K562 (cell line): ENCODE measurements around the gene HMG20B. TPM values are rescaled to one million over a fixed set of nuclear protein-coding genes. Genes with fewer than 3 reads are reported as not detected.

ENCODE experiments used
- ATAC-seq: fragments of 200-7000 bp; cut with Tn5 transposase; 3 replicates; pipeline ENCODE4 v1.9.1; 2020; ENCODE audit warnings: moderate library complexity
- BruUV-seq: library from RNA; stranded (reverse); fragments of 400-500 nt; replicated peaks from 2 replicates; lab custom pipeline; 2021; lab: Mats Ljungman, UMichigan
- CTCF ChIA-PET: fragments of 300-600 bp; formaldehyde crosslinking; extraction: SDS; loops from one replicate; lab custom pipeline; 2021; ENCODE audit warnings: low intra/inter-chr PET ratio; lab: Yijun Ruan, JAX
- POLR2A ChIA-PET: fragments of 300-600, 350-650 bp; sonication (Branson Sonifier 250); formaldehyde crosslinking; extraction: SDS; loops from one replicate; lab custom pipeline; 2021; ENCODE audit warnings: antibody characterized with exemption, inconsistent platforms; lab: Yijun Ruan, JAX
- DNase-seq, 4 experiments: peaks; one replicate each; pipeline versions ENCODE4 v3.0.0 to v3.0.0-alpha.2; 2011 to 2018; ENCODE audit warnings: low spot score in 3 of 4, mixed read lengths in 3 of 4; ENCODE audit errors: extremely low read depth in 1 of 4
- FAIRE-seq: peaks from 2 replicates; lab custom pipeline; 2011; peaks lifted over from hg19 to GRCh38; lab: Jason Lieb, UNC
- H2AFZ ChIP-seq: 2 replicates; pipeline ENCODE4 v1.6.0; 2011; ENCODE audit warnings: low read depth, low read length, control low read depth, inconsistent platforms
- H3K27ac ChIP-seq: fragments of 200-600 bp; 3 replicates; pipeline ENCODE4 v1.8.0; 2011; ENCODE audit warnings: low read depth, mild to moderate bottlenecking, control low read depth, inconsistent platforms, low read length, moderate library complexity, mixed read lengths; ENCODE audit errors: extremely low read depth
- H3K27me3 ChIP-seq, 2 experiments: fragments of 300-600 bp in 1 of 2; 2 replicates in 1 of 2; 3 replicates in 1 of 2; pipeline versions ENCODE4 v1.6.0 to v1.8.0; 2011; ENCODE audit warnings: inconsistent platforms in 2 of 2, low read length in 2 of 2, mild to moderate bottlenecking in 1 of 2, mixed read lengths in 1 of 2, moderate library complexity in 1 of 2; ENCODE audit not compliant: control insufficient read depth in 2 of 2, insufficient read depth in 2 of 2
- H3K36me3 ChIP-seq: fragments of 300-600 bp; 3 replicates; pipeline ENCODE4 v1.8.0; 2011; ENCODE audit warnings: mild to moderate bottlenecking, low read length, inconsistent platforms; ENCODE audit not compliant: control insufficient read depth, insufficient read depth
- H3K4me1 ChIP-seq, 2 experiments: fragments of 200-600 bp in 1 of 2; replicated peaks in 1 of 2; 2 replicates in 1 of 2; 3 replicates in 1 of 2; pipeline versions ENCODE4 v1.5.1 to v1.8.0; 2011; ENCODE audit warnings: inconsistent platforms in 2 of 2, low read length in 2 of 2, mild to moderate bottlenecking in 1 of 2, mixed read lengths in 1 of 2, moderate library complexity in 1 of 2; ENCODE audit not compliant: control insufficient read depth in 2 of 2, insufficient read depth in 2 of 2
- H3K4me2 ChIP-seq: 2 replicates; pipeline ENCODE4 v1.6.1; 2011; ENCODE audit warnings: low read length, control low read depth, inconsistent platforms, mixed read lengths; ENCODE audit not compliant: insufficient read depth
- H3K4me3 ChIP-seq: fragments of 200-600 bp; sonication (generic), shearing (Covaris generic); 2 replicates; pipeline ENCODE4 v1.5.1; 2016; ENCODE audit warnings: control low read depth, inconsistent platforms
- H3K79me2 ChIP-seq: fragments of 200-600 bp; 3 replicates; pipeline ENCODE4 v1.8.0; 2011; ENCODE audit warnings: low read length, inconsistent platforms; ENCODE audit not compliant: control insufficient read depth, insufficient read depth
- H3K9ac ChIP-seq, 2 experiments: 2 replicates each; pipeline versions ENCODE4 v1.6.0 to v1.6.1; 2011; ENCODE audit warnings: low read depth in 2 of 2, low read length in 2 of 2, control low read depth in 1 of 2, inconsistent platforms in 1 of 2, mild to moderate bottlenecking in 1 of 2, mixed read lengths in 1 of 2; ENCODE audit not compliant: insufficient read depth in 1 of 2
- H3K9me1 ChIP-seq: one replicate; pipeline ENCODE4 v1.6.0; 2011; ENCODE audit warnings: inconsistent platforms, mild to moderate bottlenecking, low read length, moderate library complexity; ENCODE audit not compliant: control insufficient read depth, insufficient read depth
- H3K9me3 ChIP-seq: replicated peaks from 2 replicates; pipeline ENCODE4 v1.5.1; 2011; ENCODE audit warnings: low read depth, low read length, inconsistent platforms; ENCODE audit not compliant: control insufficient read depth, insufficient read depth
- H4K20me1 ChIP-seq: replicated peaks from 2 replicates; pipeline ENCODE4 v1.6.1; 2011; ENCODE audit warnings: low read length, inconsistent platforms, mixed read lengths; ENCODE audit not compliant: control insufficient read depth, insufficient read depth
- ARNT ChIP-seq, 2 experiments: fragments of 450-650 bp; IDR thresholded peaks; 2 replicates each; pipeline ENCODE4 v1.6.1; 2016; ENCODE audit warnings: mild to moderate bottlenecking in 1 of 2
- MGA ChIP-seq: fragments of 450-650 bp; IDR thresholded peaks from 2 replicates; pipeline ENCODE4 v1.6.1; 2016; ENCODE audit warnings: mild to moderate bottlenecking, moderate library complexity
- PBX2 ChIP-seq, 2 experiments: IDR thresholded peaks in 1 of 2; conservative IDR thresholded peaks in 1 of 2; 2 replicates each; pipeline ENCODE4 v1.6.1; 2016; ENCODE audit warnings: low read depth in 2 of 2, mild to moderate bottlenecking in 1 of 2, missing compliant biosample characterization in 1 of 2, missing genetic modification characterization in 1 of 2, moderate library complexity in 1 of 2
- POLR2G ChIP-seq: fragments of 200-400 bp; formaldehyde crosslinking; IDR thresholded peaks from 2 replicates; pipeline ENCODE4 v1.6.1; 2017; ENCODE audit warnings: low read depth, mild to moderate bottlenecking, antibody characterized with exemption, low read length, moderate library complexity
- WGBS: fragments of 100-300 bp; shearing (Covaris generic); methylation state at CpG from one replicate; pipeline ENCODE4 v1.1.6; 2016; ENCODE audit warnings: low coverage, mixed read lengths; ENCODE audit not compliant: insufficient coverage; ENCODE audit errors: missing lambda C conversion rate; 5-methylcytosine and 5-hydroxymethylcytosine counted together
- in situ Hi-C: fragments of 300-500 bp; cut with MboI; formaldehyde crosslinking; loops from 4 replicates; pipeline ENCODE4 v1.15.0; 2018; ENCODE audit warnings: inconsistent platforms, mixed read lengths
- intact Hi-C: fragments of 100-400 bp; cut with micrococcal nuclease; formaldehyde crosslinking; loops from 2 replicates; pipeline ENCODE4 v1.14.2; 2022
- polyA plus RNA-seq, 8 experiments: library from polyadenylated mRNA; depleted of rRNA in 4 of 8; stranded (reverse) in 5 of 8; unstranded in 3 of 8; fragments of >200 nt; fragmentation: Nextera tagmentation in 2 of 8; fragmentation: Illumina TruSeq in 1 of 8; extraction: Ambion mirVana in 2 of 8; extraction: Trizol in 1 of 8; gene quantifications; 2 replicates each; pipeline versions ENCODE4 v1.2.1 to v1.2.3, GENCODE V29; 2011 to 2014; ENCODE audit warnings: inconsistent platforms in 1 of 8, missing spikeins in 1 of 8
- total RNA-seq, 7 experiments: library from RNA; depleted of rRNA in 6 of 7; stranded (reverse); fragments of >200 nt in 6 of 7; fragmentation: Illumina TruSeq in 2 of 7; extraction: Trizol in 2 of 7; gene quantifications; 2 replicates each; pipeline versions ENCODE4 v1.2.1 to v1.2.3, GENCODE V29; 2011 to 2021; ENCODE audit warnings: low replicate concordance in 1 of 7

HMG20B gene
- total and polyA plus RNA-seq, 9 of the 15 experiments (the other 6 are each of a cell fraction or from before 2014, with no cell fraction given): 0.35 to 172 (median 38.6) TPM

GRCh38 chr19:3524078-3524842 lies 48.5 kb upstream of the HMG20B start:
- H3K4me3 ChIP-seq: no peak overlapping the region
- POLR2A ChIA-PET: no interaction called here
- in situ Hi-C loops (no loop called here), intact Hi-C loops (no loop called here)
- no peak overlapping the region for H3K27ac ChIP-seq
- H4K20me1 ChIP-seq: peaks cover 12% of the 10 kb centered on the region; the same call in 1 of the 2 replicates
- H3K4me1 ChIP-seq: peaks cover 19 to 74% of the 10 kb centered on the region in 2 experiments
- peaks cover 4% of the 10 kb centered on the region for H3K9me1 ChIP-seq
- no peak overlapping the region for H3K4me2 ChIP-seq
- H3K27me3 ChIP-seq: no peaks in the 10 kb centered on the region
- WGBS: 95% methylated on average over 33 of the region's 33 CpGs
- H2AFZ ChIP-seq: no peak overlapping the region
- FAIRE-seq (no peak), DNase-seq (no peak), ATAC-seq (no peak)
- H3K79me2 ChIP-seq: peaks cover 40% of the 10 kb centered on the region
- CTCF ChIA-PET: no interaction called here
- no TSS peak for BruUV-seq
- H3K9me3 ChIP-seq: no peaks in the 10 kb centered on the region
- peaks cover 60% of the 10 kb centered on the region; the same call in 1 of the 3 replicates for H3K36me3 ChIP-seq
- H3K9ac ChIP-seq: peak overlapping the region in 1 of 2 experiments; percentile 47; a peak in 1 of 4 replicates
- no peak for TF ChIP-seq PBX2 (CRISPR knock-in tag; IDR thresholded peaks at IDR 0.05; ENCODE audit: low read depth)
- TF ChIP-seq PBX2 (tag; conservative IDR thresholded peaks at IDR 0.05; ENCODE audit: low read depth): no peak
- 0 out of 2 replicates have a peak, but pooled peaks have one; percentile 28 for TF ChIP-seq POLR2G
- TF ChIP-seq ARNT (IDR thresholded peaks at IDR 0.05): no peak
- no peak for TF ChIP-seq MGA
- TF ChIP-seq, all 486 proteins: peak for 1
